Activated naive CD4-positive, alpha-beta T cell treated with anti-CD3 and anti-CD28 coated beads for 36 hours (primary cell): ENCODE data around the gene KCNQ5. TPM values are rescaled to one million over a fixed set of nuclear protein-coding genes. Genes with fewer than 3 reads are reported as not detected.

Experiments
- CTCF ChIA-PET: fragments of 350-600 bp; sonication (Branson Sonifier 250); formaldehyde crosslinking; loops from one replicate; lab custom pipeline; 2021; ENCODE audit warnings: antibody characterized with exemption; lab: Charles Lee
- DNase-seq: peaks from one replicate; pipeline ENCODE4 v3.0.0-alpha.2; 2020
- H3K27ac Mint-ChIP-seq: one replicate; pipeline ENCODE4 v1.8.0; 2021; ENCODE audit warnings: mild to moderate bottlenecking, mixed read lengths
- H3K27me3 Mint-ChIP-seq: one replicate; pipeline ENCODE4 v1.8.0; 2021; ENCODE audit warnings: low read depth, mixed read lengths
- H3K36me3 Mint-ChIP-seq: one replicate; pipeline ENCODE4 v1.8.0; 2021; ENCODE audit warnings: low read depth, mixed read lengths
- H3K4me1 Mint-ChIP-seq: one replicate; pipeline ENCODE4 v1.8.0; 2021; ENCODE audit warnings: low read depth, mixed read lengths
- H3K4me3 Mint-ChIP-seq: one replicate; pipeline ENCODE4 v1.8.0; 2021; ENCODE audit warnings: mild to moderate bottlenecking, moderate library complexity, mixed read lengths
- H3K9me3 Mint-ChIP-seq: one replicate; pipeline ENCODE4 v1.8.0; 2021; ENCODE audit warnings: mixed read lengths
- intact Hi-C: fragments of 100-400 bp; cut with micrococcal nuclease; formaldehyde crosslinking; loops from one replicate; pipeline ENCODE4 v1.15.1; 2023
- total RNA-seq, 2 experiments: library from RNA; stranded (reverse); gene quantifications; one replicate each; pipeline ENCODE4 v1.2.3, GENCODE V29; 2021

KCNQ5 gene
- total RNA-seq, 2 experiments from 2014 or later = 11.8 to 12.0 TPM

- Mint-ChIP-seq H3K36me3 (peaks cover 10% of the 10 kb centered on the region), H3K27ac (no peak overlapping the region), H3K9me3 (peaks cover 1% of the 10 kb centered on the region), H3K27me3 (no peaks in the 10 kb centered on the region), H3K4me3 (no peak overlapping the region), H3K4me1 (peaks cover 4% of the 10 kb centered on the region)
- CTCF ChIA-PET = interaction anchor here (1.3 kb wide), 1 partner anchor 10 kb away, joined by 3 read pairs; no protein-coding TSS in a partner anchor
- no peak for DNase-seq
- intact Hi-C loops = no loop called here
Observed at GRCh38 chr6:72691249-72691648, 69.4 kb downstream of the KCNQ5 start.

- no peak for DNase-seq
- no peak overlapping the region for H3K4me3 Mint-ChIP-seq
- H3K27me3 Mint-ChIP-seq = no peaks in the 10 kb centered on the region
- no peaks in the 10 kb centered on the region for H3K4me1 Mint-ChIP-seq
- intact Hi-C loops = no loop called here
- peaks cover 1% of the 10 kb centered on the region for H3K9me3 Mint-ChIP-seq
- no peak overlapping the region for H3K27ac Mint-ChIP-seq
- CTCF ChIA-PET = interaction anchor here (1.5 kb wide), 1 partner anchor 78 kb away, joined by 3 read pairs; no protein-coding TSS in a partner anchor
- H3K36me3 Mint-ChIP-seq = peaks cover 12% of the 10 kb centered on the region
Observed at GRCh38 chr6:72696055-72696454, 74.2 kb downstream of the KCNQ5 start.

GRCh38 chr6:72699159-72699558 lies 77.3 kb downstream of the KCNQ5 start:
- DNase-seq = no peak
- intact Hi-C loops = no loop called here
- CTCF ChIA-PET = no interaction called here
- H3K9me3 Mint-ChIP-seq = peaks cover 1% of the 10 kb centered on the region
- H3K27ac Mint-ChIP-seq = no peak overlapping the region
- peaks cover 8% of the 10 kb centered on the region for H3K36me3 Mint-ChIP-seq
- H3K4me1 Mint-ChIP-seq = no peaks in the 10 kb centered on the region
- H3K4me3 Mint-ChIP-seq = no peak overlapping the region
- H3K27me3 Mint-ChIP-seq = no peaks in the 10 kb centered on the region

- intact Hi-C loops = no loop called here
- H3K27ac Mint-ChIP-seq = no peak overlapping the region
- peaks cover 2% of the 10 kb centered on the region for H3K4me1 Mint-ChIP-seq
- H3K36me3 Mint-ChIP-seq = peaks cover 4% of the 10 kb centered on the region
- CTCF ChIA-PET = interaction anchor here (1.3 kb wide), 1 partner anchor 11 kb away, joined by 3 read pairs; no protein-coding TSS in a partner anchor
- no peak overlapping the region for H3K4me3 Mint-ChIP-seq
- H3K9me3 Mint-ChIP-seq = no peaks in the 10 kb centered on the region
- H3K27me3 Mint-ChIP-seq = no peaks in the 10 kb centered on the region
- no peak for DNase-seq
Observed at GRCh38 chr6:72702421-72702820, 80.6 kb downstream of the KCNQ5 start.

- CTCF ChIA-PET = no interaction called here
- Mint-ChIP-seq H3K4me1 (peaks cover 2% of the 10 kb centered on the region), H3K9me3 (no peaks in the 10 kb centered on the region), H3K36me3 (peaks cover 4% of the 10 kb centered on the region), H3K27ac (no peak overlapping the region), H3K4me3 (no peak overlapping the region), H3K27me3 (no peaks in the 10 kb centered on the region)
- intact Hi-C loops = no loop called here
- no peak for DNase-seq
Observed at GRCh38 chr6:72703093-72703492, 81.2 kb downstream of the KCNQ5 start.

GRCh38 chr6:72704979-72705378 lies 83.1 kb downstream of the KCNQ5 start:
- Mint-ChIP-seq H3K4me3 (no peak overlapping the region), H3K4me1 (peaks cover 2% of the 10 kb centered on the region), H3K9me3 (peaks cover 3% of the 10 kb centered on the region), H3K36me3 (peaks cover 5% of the 10 kb centered on the region), H3K27ac (no peak overlapping the region), H3K27me3 (no peaks in the 10 kb centered on the region)
- intact Hi-C loops = no loop called here
- CTCF ChIA-PET = no interaction called here
- DNase-seq = no peak

- Mint-ChIP-seq H3K4me3 (no peak overlapping the region), H3K4me1 (peaks cover 2% of the 10 kb centered on the region), H3K27me3 (no peaks in the 10 kb centered on the region), H3K36me3 (peaks cover 20% of the 10 kb centered on the region), H3K27ac (no peak overlapping the region), H3K9me3 (peaks cover 7% of the 10 kb centered on the region)
- CTCF ChIA-PET = no interaction called here
- intact Hi-C loops = no loop called here
- no peak for DNase-seq
Observed at GRCh38 chr6:72709431-72709830, 87.6 kb downstream of the KCNQ5 start.

DNA sequence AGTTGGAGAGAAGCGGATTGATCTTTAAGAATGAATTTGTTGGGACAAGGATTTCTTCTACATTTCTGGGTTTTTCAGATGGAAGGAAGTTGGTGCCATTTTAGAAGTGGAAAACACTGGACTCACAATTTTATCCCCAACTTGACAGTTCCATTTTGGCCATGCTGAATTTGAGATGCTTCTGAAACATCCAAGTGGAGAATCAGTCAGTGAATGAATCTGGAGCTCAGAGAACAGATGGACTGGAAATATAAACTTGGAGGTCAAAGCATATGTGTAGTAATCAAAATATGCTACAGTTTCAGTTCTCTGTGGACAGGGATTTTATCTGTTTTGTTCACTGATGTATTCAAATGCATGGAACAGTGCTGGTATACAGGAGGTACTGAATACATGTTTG lies 89.9 kb downstream of the KCNQ5 start:
- Mint-ChIP-seq H3K36me3 (peaks cover 19% of the 10 kb centered on the region), H3K27me3 (no peaks in the 10 kb centered on the region), H3K9me3 (peaks cover 7% of the 10 kb centered on the region), H3K27ac (no peak overlapping the region), H3K4me3 (no peak overlapping the region), H3K4me1 (peaks cover 4% of the 10 kb centered on the region)
- no peak for DNase-seq
- CTCF ChIA-PET = no interaction called here
- intact Hi-C loops = no loop called here

DNA sequence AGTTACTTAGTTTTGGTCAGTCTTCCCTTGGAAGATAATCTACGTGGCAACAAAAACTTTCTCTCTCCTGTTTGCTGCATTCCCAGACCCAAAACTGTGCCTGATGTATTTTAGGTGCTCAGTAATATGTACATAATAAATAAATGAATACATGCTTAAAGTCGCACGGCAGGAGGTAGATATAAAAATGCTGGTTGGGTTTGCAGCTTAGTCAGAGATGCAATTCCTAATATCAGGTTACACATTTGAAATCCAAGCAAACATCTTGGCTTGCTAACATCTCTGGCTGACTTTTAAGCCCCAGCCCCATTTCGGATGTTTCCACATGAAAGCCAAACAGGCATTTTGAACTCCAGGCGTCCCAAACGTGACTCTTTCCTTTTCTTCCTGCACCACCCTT lies 91.0 kb downstream of the KCNQ5 start:
- H3K27ac Mint-ChIP-seq = no peak overlapping the region
- peaks cover 7% of the 10 kb centered on the region for H3K9me3 Mint-ChIP-seq
- CTCF ChIA-PET = no interaction called here
- H3K4me3 Mint-ChIP-seq = no peak overlapping the region
- DNase-seq = no peak
- H3K27me3 Mint-ChIP-seq = no peaks in the 10 kb centered on the region
- H3K36me3 Mint-ChIP-seq = peaks cover 19% of the 10 kb centered on the region
- intact Hi-C loops = no loop called here
- peaks cover 8% of the 10 kb centered on the region for H3K4me1 Mint-ChIP-seq

DNA sequence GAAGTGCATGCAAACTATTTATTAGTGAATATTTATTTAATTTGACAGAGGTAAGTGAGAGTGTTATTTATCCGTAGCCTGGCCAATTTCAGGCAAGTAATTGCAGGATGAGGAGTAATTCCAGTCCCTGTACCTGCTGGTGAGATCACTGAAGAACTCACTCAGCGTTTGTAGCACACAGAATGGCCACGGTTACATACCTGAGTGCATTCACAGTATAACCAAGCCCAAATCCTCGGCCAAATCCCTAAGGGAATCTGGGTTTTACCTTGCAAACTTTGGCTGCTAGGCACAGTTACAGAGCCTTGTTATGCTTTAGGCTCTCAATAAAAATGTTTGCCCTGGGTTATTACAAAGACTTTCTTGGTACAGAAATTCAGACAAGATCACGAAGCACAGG lies 93.3 kb downstream of the KCNQ5 start:
- intact Hi-C loops = no loop called here
- DNase-seq = no peak
- Mint-ChIP-seq H3K9me3 (peaks cover 2% of the 10 kb centered on the region), H3K4me3 (no peak overlapping the region), H3K27ac (no peak overlapping the region), H3K4me1 (peaks cover 14% of the 10 kb centered on the region), H3K36me3 (peaks cover 20% of the 10 kb centered on the region), H3K27me3 (no peaks in the 10 kb centered on the region)
- CTCF ChIA-PET = no interaction called here

DNA sequence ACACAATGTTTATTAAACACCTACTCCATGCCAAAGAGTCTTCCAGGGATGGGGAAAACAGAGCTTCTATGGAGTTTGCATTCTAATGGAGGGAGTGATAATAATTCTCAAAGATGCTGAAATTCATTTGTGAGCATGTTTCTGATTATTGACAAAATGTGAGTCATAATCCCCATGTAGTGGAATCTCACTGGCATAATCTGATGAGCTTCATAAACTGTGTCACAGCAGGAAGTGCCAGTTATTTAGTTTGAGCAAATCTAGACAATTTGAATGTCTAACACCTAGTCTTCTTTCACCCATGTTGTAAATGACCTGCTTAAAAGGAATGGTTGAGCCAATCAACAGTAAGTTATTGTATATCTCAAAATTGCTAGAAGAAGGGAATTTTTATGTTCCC lies 95.1 kb downstream of the KCNQ5 start:
- DNase-seq = no peak
- Mint-ChIP-seq H3K4me1 (peaks cover 17% of the 10 kb centered on the region), H3K4me3 (no peak overlapping the region), H3K27me3 (no peaks in the 10 kb centered on the region), H3K9me3 (no peaks in the 10 kb centered on the region), H3K36me3 (peaks cover 13% of the 10 kb centered on the region), H3K27ac (no peak overlapping the region)
- intact Hi-C loops = no loop called here
- CTCF ChIA-PET = no interaction called here

DNA sequence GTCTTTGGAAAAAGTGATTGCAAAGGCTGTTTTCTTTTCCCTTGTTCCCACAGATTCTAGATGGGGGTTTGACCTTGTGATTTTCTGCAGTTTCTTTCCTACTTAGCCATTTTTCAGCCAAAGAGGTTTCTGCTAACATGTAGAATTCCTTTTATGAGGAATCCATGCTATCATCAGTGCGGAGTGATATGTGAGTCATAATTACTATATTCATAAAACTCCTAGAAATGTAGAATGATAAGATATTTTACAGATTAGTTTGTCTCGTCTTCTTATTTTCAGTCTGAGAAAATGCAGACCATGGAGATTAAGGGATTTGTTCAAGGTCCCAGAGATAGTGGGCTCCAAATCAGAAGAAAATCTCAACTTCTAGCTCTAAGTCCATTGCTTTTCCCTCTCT lies 98.6 kb downstream of the KCNQ5 start:
- CTCF ChIA-PET = no interaction called here
- intact Hi-C loops = no loop called here
- Mint-ChIP-seq H3K27ac (no peak overlapping the region), H3K36me3 (peaks cover 15% of the 10 kb centered on the region), H3K4me1 (peaks cover 17% of the 10 kb centered on the region), H3K4me3 (no peak overlapping the region), H3K27me3 (no peaks in the 10 kb centered on the region), H3K9me3 (no peaks in the 10 kb centered on the region)
- no peak for DNase-seq

DNA sequence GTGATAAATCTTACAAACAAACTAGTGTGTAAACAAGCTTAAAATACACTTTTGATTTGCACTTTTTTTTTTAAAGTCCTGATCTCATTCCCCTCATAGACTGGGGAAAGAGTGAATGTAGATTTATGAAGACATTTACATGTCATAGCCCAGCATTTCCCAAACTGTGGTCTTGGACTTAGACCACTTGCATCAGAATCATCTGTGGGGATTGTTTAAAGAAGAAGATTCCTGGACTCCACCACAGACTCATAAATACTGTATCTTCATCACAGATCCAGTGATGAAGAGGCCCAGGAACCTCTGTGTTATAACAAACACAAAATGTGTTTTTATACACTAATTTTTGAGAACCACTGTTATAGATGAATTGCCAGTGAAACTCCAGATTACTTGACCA lies 99.5 kb downstream of the KCNQ5 start:
- no peaks in the 10 kb centered on the region for H3K27me3 Mint-ChIP-seq
- intact Hi-C loops = no loop called here
- no peaks in the 10 kb centered on the region for H3K9me3 Mint-ChIP-seq
- peaks cover 15% of the 10 kb centered on the region for H3K36me3 Mint-ChIP-seq
- peaks cover 17% of the 10 kb centered on the region for H3K4me1 Mint-ChIP-seq
- CTCF ChIA-PET = no interaction called here
- DNase-seq = no peak
- no peak overlapping the region for H3K4me3 Mint-ChIP-seq
- no peak overlapping the region for H3K27ac Mint-ChIP-seq
